ENCODE data around the gene TLE2.
"Not testable (repeated sequence)": the region's sequence is repeated elsewhere in the genome, so short reads cannot be mapped to it uniquely, and the experiment has no call there.

Gene TLE2

GRCh38 chr19:2970201-2970835, 58.8 kb downstream of the TLE2 start:
- no peaks in the 10 kb centered on the region for H3K36me3 ChIP-seq (replicated peaks; ENCODE audit: low read depth, low read length)
- no peaks in the 10 kb centered on the region for H3K79me2 ChIP-seq (ENCODE audit: low read length)
- no peak overlapping the region for H3K4me2 ChIP-seq (ENCODE audit: low read length)
- no peaks in the 10 kb centered on the region for H3K4me1 ChIP-seq (ENCODE audit: low read length)
- no peaks in the 10 kb centered on the region for H4K20me1 ChIP-seq (ENCODE audit: insufficient read depth, low read length)
- no peak overlapping the region for H3K9ac ChIP-seq (ENCODE audit: low read length)
- TF ChIP-seq CTCF (IDR thresholded peaks at IDR 0.05; ENCODE audit: low read depth, low read length) (no peak), EZH2phosphoT487 (IDR thresholded peaks at IDR 0.05; ENCODE audit: low read depth) (no peak)
- H3K9me3 ChIP-seq (ENCODE audit: insufficient read depth, low read length), result no peaks in the 10 kb centered on the region
- no peak overlapping the region for H2AFZ ChIP-seq (ENCODE audit: low read depth, low read length)
- no peak overlapping the region for H3K4me3 ChIP-seq (ENCODE audit: low read length)
- no peaks in the 10 kb centered on the region for H3K27me3 ChIP-seq (ENCODE audit: low read depth, low read length)
- no peak overlapping the region for H3K27ac ChIP-seq (ENCODE audit: low read length)

- Histone ChIP-seq H2AFZ (ENCODE audit: low read depth, low read length) (no peak overlapping the region), H3K36me3 (replicated peaks; ENCODE audit: low read depth, low read length) (no peaks in the 10 kb centered on the region), H3K79me2 (ENCODE audit: low read length) (no peaks in the 10 kb centered on the region), H3K4me1 (ENCODE audit: low read length) (no peaks in the 10 kb centered on the region), H3K4me2 (ENCODE audit: low read length) (no peak overlapping the region), H3K27me3 (ENCODE audit: low read depth, low read length) (no peaks in the 10 kb centered on the region), H4K20me1 (ENCODE audit: insufficient read depth, low read length) (no peaks in the 10 kb centered on the region), H3K9ac (ENCODE audit: low read length) (no peak overlapping the region), H3K4me3 (ENCODE audit: low read length) (no peak overlapping the region), H3K9me3 (ENCODE audit: insufficient read depth, low read length) (no peaks in the 10 kb centered on the region), H3K27ac (ENCODE audit: low read length) (no peak overlapping the region)
- TF ChIP-seq CTCF (IDR thresholded peaks at IDR 0.05; ENCODE audit: low read depth, low read length) (no peak), EZH2phosphoT487 (IDR thresholded peaks at IDR 0.05; ENCODE audit: low read depth) (no peak)
Observed at GRCh38 chr19:2969104-2969504, 60.0 kb downstream of the TLE2 start.

GRCh38 chr19:2967972-2968371, 61.1 kb downstream of the TLE2 start:
- Histone ChIP-seq H2AFZ (ENCODE audit: low read depth, low read length) (no peak overlapping the region), H3K27me3 (ENCODE audit: low read depth, low read length) (no peaks in the 10 kb centered on the region), H3K9me3 (ENCODE audit: insufficient read depth, low read length) (no peaks in the 10 kb centered on the region), H3K79me2 (ENCODE audit: low read length) (no peaks in the 10 kb centered on the region), H3K4me1 (ENCODE audit: low read length) (no peaks in the 10 kb centered on the region), H3K9ac (ENCODE audit: low read length) (no peak overlapping the region), H4K20me1 (ENCODE audit: insufficient read depth, low read length) (no peaks in the 10 kb centered on the region), H3K27ac (ENCODE audit: low read length) (no peak overlapping the region), H3K36me3 (replicated peaks; ENCODE audit: low read depth, low read length) (no peaks in the 10 kb centered on the region), H3K4me3 (ENCODE audit: low read length) (no peak overlapping the region), H3K4me2 (ENCODE audit: low read length) (no peak overlapping the region)
- no peak for TF ChIP-seq EZH2phosphoT487 (IDR thresholded peaks at IDR 0.05; ENCODE audit: low read depth)
- TF ChIP-seq CTCF (IDR thresholded peaks at IDR 0.05; ENCODE audit: low read depth, low read length), result no peak

- H4K20me1 ChIP-seq (ENCODE audit: insufficient read depth, low read length), result no peaks in the 10 kb centered on the region
- no peak overlapping the region for H3K4me2 ChIP-seq (ENCODE audit: low read length)
- no peak for TF ChIP-seq EZH2phosphoT487 (IDR thresholded peaks at IDR 0.05; ENCODE audit: low read depth)
- TF ChIP-seq CTCF (IDR thresholded peaks at IDR 0.05; ENCODE audit: low read depth, low read length), result no peak
- H2AFZ ChIP-seq (ENCODE audit: low read depth, low read length), result no peak overlapping the region
- no peaks in the 10 kb centered on the region for H3K79me2 ChIP-seq (ENCODE audit: low read length)
- H3K9me3 ChIP-seq (ENCODE audit: insufficient read depth, low read length), result no peaks in the 10 kb centered on the region
- H3K27me3 ChIP-seq (ENCODE audit: low read depth, low read length), result no peaks in the 10 kb centered on the region
- no peak overlapping the region for H3K9ac ChIP-seq (ENCODE audit: low read length)
- no peaks in the 10 kb centered on the region for H3K36me3 ChIP-seq (replicated peaks; ENCODE audit: low read depth, low read length)
- H3K27ac ChIP-seq (ENCODE audit: low read length), result no peak overlapping the region
- no peak overlapping the region for H3K4me3 ChIP-seq (ENCODE audit: low read length)
- no peaks in the 10 kb centered on the region for H3K4me1 ChIP-seq (ENCODE audit: low read length)
Observed at GRCh38 chr19:2964874-2965273, 64.2 kb downstream of the TLE2 start.

- H3K27me3 ChIP-seq (ENCODE audit: low read depth, low read length); H3K4me3 ChIP-seq (ENCODE audit: low read length); H3K27ac ChIP-seq (ENCODE audit: low read length); H2AFZ ChIP-seq (ENCODE audit: low read depth, low read length); H3K79me2 ChIP-seq (ENCODE audit: low read length); H3K9me3 ChIP-seq (ENCODE audit: insufficient read depth, low read length); H4K20me1 ChIP-seq (ENCODE audit: insufficient read depth, low read length); H3K36me3 ChIP-seq (replicated peaks; ENCODE audit: low read depth, low read length); H3K9ac ChIP-seq (ENCODE audit: low read length); H3K4me2 ChIP-seq (ENCODE audit: low read length); H3K4me1 ChIP-seq (ENCODE audit: low read length): not testable (repeated sequence)
Observed at GRCh38 chr19:2963631-2964030, 65.4 kb downstream of the TLE2 start.

Measured in OCI-LY3 (cell line).